ENCODE measurements around the gene CCL28.

Gene CCL28

GRCh38 chr5:43433382-43433781 is 21.2 kb upstream of the CCL28 start:
- TF ChIP-seq SIN3A (IDR thresholded peaks at IDR 0.05; ENCODE audit: borderline replicate concordance, insufficient read depth, low read length) = no peak
- no peak for TF ChIP-seq FOXP2 (optimal IDR thresholded peaks at IDR 0.05; ENCODE audit: borderline replicate concordance, extremely low read depth, extremely low read length, insufficient read depth)
- no peak for TF ChIP-seq POLR2AphosphoS5 (IDR thresholded peaks at IDR 0.05; ENCODE audit: low read depth, low read length)
- TF ChIP-seq REST (IDR thresholded peaks at IDR 0.05; ENCODE audit: insufficient read depth in 1 of 2, low read depth in 2 of 2, low read length in 2 of 2) = no peak
- no peak for TF ChIP-seq TAF1 (IDR thresholded peaks at IDR 0.05; ENCODE audit: borderline replicate concordance, insufficient read depth, low read length)

GRCh38 chr5:43432486-43433375 is 20.5 kb upstream of the CCL28 start:
- peak; percentile 35; the same call in 1 of the 2 replicates for TF ChIP-seq SIN3A (IDR thresholded peaks at IDR 0.05; ENCODE audit: borderline replicate concordance, insufficient read depth, low read length)
- no peak for TF ChIP-seq POLR2AphosphoS5 (IDR thresholded peaks at IDR 0.05; ENCODE audit: low read depth, low read length)
- peak; percentile 18 for TF ChIP-seq FOXP2 (optimal IDR thresholded peaks at IDR 0.05; ENCODE audit: borderline replicate concordance, extremely low read depth, extremely low read length, insufficient read depth)

GRCh38 chr5:43429706-43430105 is 17.5 kb upstream of the CCL28 start:
- TF ChIP-seq SIN3A (IDR thresholded peaks at IDR 0.05; ENCODE audit: borderline replicate concordance, insufficient read depth, low read length) (no peak), POLR2AphosphoS5 (IDR thresholded peaks at IDR 0.05; ENCODE audit: low read depth, low read length) (no peak), FOXP2 (optimal IDR thresholded peaks at IDR 0.05; ENCODE audit: borderline replicate concordance, extremely low read depth, extremely low read length, insufficient read depth) (no peak), TAF1 (IDR thresholded peaks at IDR 0.05; ENCODE audit: borderline replicate concordance, insufficient read depth, low read length) (no peak), REST (IDR thresholded peaks at IDR 0.05; ENCODE audit: insufficient read depth in 1 of 2, low read depth in 2 of 2, low read length in 2 of 2) (no peak)

GRCh38 chr5:43429016-43429415 is 16.8 kb upstream of the CCL28 start:
- TF ChIP-seq POLR2AphosphoS5 (IDR thresholded peaks at IDR 0.05; ENCODE audit: low read depth, low read length) = no peak

GRCh38 chr5:43427306-43427705 is 15.1 kb upstream of the CCL28 start:
- TF ChIP-seq POLR2AphosphoS5 (IDR thresholded peaks at IDR 0.05; ENCODE audit: low read depth, low read length) (no peak), TAF1 (IDR thresholded peaks at IDR 0.05; ENCODE audit: borderline replicate concordance, insufficient read depth, low read length) (no peak), FOXP2 (optimal IDR thresholded peaks at IDR 0.05; ENCODE audit: borderline replicate concordance, extremely low read depth, extremely low read length, insufficient read depth) (no peak), SIN3A (IDR thresholded peaks at IDR 0.05; ENCODE audit: borderline replicate concordance, insufficient read depth, low read length) (no peak), REST (IDR thresholded peaks at IDR 0.05; ENCODE audit: insufficient read depth in 1 of 2, low read depth in 2 of 2, low read length in 2 of 2) (no peak)

GRCh38 chr5:43425983-43426382 is 13.8 kb upstream of the CCL28 start:
- TF ChIP-seq SIN3A (IDR thresholded peaks at IDR 0.05; ENCODE audit: borderline replicate concordance, insufficient read depth, low read length) (no peak), FOXP2 (optimal IDR thresholded peaks at IDR 0.05; ENCODE audit: borderline replicate concordance, extremely low read depth, extremely low read length, insufficient read depth) (no peak), TAF1 (IDR thresholded peaks at IDR 0.05; ENCODE audit: borderline replicate concordance, insufficient read depth, low read length) (no peak), POLR2AphosphoS5 (IDR thresholded peaks at IDR 0.05; ENCODE audit: low read depth, low read length) (no peak), REST (IDR thresholded peaks at IDR 0.05; ENCODE audit: insufficient read depth in 1 of 2, low read depth in 2 of 2, low read length in 2 of 2) (no peak)
